Measurements from ENCODE around the gene LPP.

Gene LPP

DNA sequence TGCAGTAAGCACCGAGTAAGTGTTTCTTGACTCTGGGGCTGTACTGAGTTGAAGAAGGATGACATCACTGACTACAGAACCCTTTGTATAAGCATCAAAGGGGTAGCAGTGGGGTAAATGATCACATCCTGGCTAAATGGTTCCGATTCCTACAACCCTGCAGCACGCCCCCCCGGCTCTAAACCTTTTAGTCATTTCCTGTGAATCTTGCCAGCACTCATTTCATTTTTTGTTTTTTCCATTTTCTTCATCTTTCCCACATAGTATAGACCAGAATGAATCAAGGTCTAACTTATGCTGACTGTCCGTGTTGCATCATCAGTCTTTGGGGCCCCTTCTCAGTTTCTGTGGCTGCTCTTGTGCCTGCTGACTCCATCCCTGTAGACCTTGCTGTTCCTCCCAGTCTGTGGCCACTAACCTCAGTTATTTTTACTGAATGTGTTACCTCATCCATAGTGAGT, 634.7 kb downstream of the LPP start:
- no peaks in the 10 kb centered on the region for H3K9me2 ChIP-seq (ENCODE audit: low read depth, low read length)
- H3K4me2 ChIP-seq (ENCODE audit: low read length): peak overlapping the region; percentile 30; the same call in 1 of the 2 replicates
- no peaks in the 10 kb centered on the region for H3K27me3 ChIP-seq (ENCODE audit: insufficient read depth, low read length)
- no peaks in the 10 kb centered on the region for H3K9me3 ChIP-seq (ENCODE audit: low read length)
- peak overlapping the region; percentile 4 for H3K4me3 ChIP-seq (ENCODE audit: low read depth, low read length, poor library complexity, severe bottlenecking)
- H3K36me3 ChIP-seq (ENCODE audit: insufficient read depth, low read length): no peaks in the 10 kb centered on the region
- H3F3A ChIP-seq (ENCODE audit: insufficient read depth, low read length): no peaks in the 10 kb centered on the region
- H3K4me1 ChIP-seq (ENCODE audit: insufficient read depth, low read length, severe bottlenecking): peaks cover 59% of the 10 kb centered on the region
- H2AFZ ChIP-seq (ENCODE audit: low read length): no peak overlapping the region
- no peaks in the 10 kb centered on the region for H4K20me1 ChIP-seq (ENCODE audit: insufficient read depth, low read length)
- TF ChIP-seq, protein P1, sequence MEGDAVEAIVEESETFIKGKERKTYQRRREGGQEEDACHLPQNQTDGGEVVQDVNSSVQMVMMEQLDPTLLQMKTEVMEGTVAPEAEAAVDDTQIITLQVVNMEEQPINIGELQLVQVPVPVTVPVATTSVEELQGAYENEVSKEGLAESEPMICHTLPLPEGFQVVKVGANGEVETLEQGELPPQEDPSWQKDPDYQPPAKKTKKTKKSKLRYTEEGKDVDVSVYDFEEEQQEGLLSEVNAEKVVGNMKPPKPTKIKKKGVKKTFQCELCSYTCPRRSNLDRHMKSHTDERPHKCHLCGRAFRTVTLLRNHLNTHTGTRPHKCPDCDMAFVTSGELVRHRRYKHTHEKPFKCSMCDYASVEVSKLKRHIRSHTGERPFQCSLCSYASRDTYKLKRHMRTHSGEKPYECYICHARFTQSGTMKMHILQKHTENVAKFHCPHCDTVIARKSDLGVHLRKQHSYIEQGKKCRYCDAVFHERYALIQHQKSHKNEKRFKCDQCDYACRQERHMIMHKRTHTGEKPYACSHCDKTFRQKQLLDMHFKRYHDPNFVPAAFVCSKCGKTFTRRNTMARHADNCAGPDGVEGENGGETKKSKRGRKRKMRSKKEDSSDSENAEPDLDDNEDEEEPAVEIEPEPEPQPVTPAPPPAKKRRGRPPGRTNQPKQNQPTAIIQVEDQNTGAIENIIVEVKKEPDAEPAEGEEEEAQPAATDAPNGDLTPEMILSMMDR (IDR thresholded peaks at IDR 0.05; ENCODE audit: low read length): no peak
- TF ChIP-seq EZH2 (IDR thresholded peaks at IDR 0.05; ENCODE audit: borderline replicate concordance, low read length): no peak
- peak overlapping the region; percentile 61 for H3K27ac ChIP-seq (ENCODE audit: low read depth, low read length, poor library complexity, severe bottlenecking)
- no peaks in the 10 kb centered on the region for H3K79me2 ChIP-seq (ENCODE audit: insufficient read depth, low read length)
- peak overlapping the region; percentile 10; the same call in 1 of the 2 replicates for H3K9ac ChIP-seq (ENCODE audit: low read length)

DNA sequence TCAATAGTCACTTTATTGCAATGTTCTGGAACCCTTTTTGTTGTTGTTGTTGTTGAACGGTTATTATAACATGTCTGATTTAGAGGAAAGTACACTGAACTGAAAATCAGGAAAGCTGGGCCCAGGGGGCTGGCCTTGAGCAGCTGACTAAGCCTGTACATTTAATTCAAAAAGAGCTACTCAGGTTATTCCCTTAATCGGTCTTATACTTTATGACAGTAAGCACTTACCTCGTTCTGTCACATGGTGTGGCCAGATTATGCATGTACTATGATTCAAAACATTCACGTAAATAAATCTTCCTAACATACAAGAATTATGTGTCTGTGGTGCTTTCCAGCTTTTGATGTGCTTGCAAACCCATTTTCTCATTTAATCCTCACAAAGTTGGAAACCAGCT, 635.3 kb downstream of the LPP start:
- Histone ChIP-seq H3K79me2 (ENCODE audit: insufficient read depth, low read length) (no peaks in the 10 kb centered on the region), H3K4me3 (ENCODE audit: low read depth, low read length, poor library complexity, severe bottlenecking) (peak overlapping the region; percentile 4), H3K9me2 (ENCODE audit: low read depth, low read length) (no peaks in the 10 kb centered on the region), H3K4me2 (ENCODE audit: low read length) (peak overlapping the region; percentile 30), H2AFZ (ENCODE audit: low read length) (no peak overlapping the region), H3K9me3 (ENCODE audit: low read length) (no peaks in the 10 kb centered on the region), H3K27ac (ENCODE audit: low read depth, low read length, poor library complexity, severe bottlenecking) (peak overlapping the region; percentile 61), H3K27me3 (ENCODE audit: insufficient read depth, low read length) (no peaks in the 10 kb centered on the region), H3K9ac (ENCODE audit: low read length) (peak overlapping the region; percentile 10), H3F3A (ENCODE audit: insufficient read depth, low read length) (no peaks in the 10 kb centered on the region), H4K20me1 (ENCODE audit: insufficient read depth, low read length) (no peaks in the 10 kb centered on the region), H3K4me1 (ENCODE audit: insufficient read depth, low read length, severe bottlenecking) (peaks cover 62% of the 10 kb centered on the region), H3K36me3 (ENCODE audit: insufficient read depth, low read length) (no peaks in the 10 kb centered on the region)
- TF ChIP-seq, protein P1 (IDR thresholded peaks at IDR 0.05; ENCODE audit: low read length): no peak
- no peak for TF ChIP-seq EZH2 (IDR thresholded peaks at IDR 0.05; ENCODE audit: borderline replicate concordance, low read length)

GRCh38 chr3:188791311-188791710, 637.4 kb downstream of the LPP start:
- peak overlapping the region; percentile 62; the same call in 1 of the 2 replicates for H3K4me2 ChIP-seq (ENCODE audit: low read length)
- no peak for TF ChIP-seq EZH2 (IDR thresholded peaks at IDR 0.05; ENCODE audit: borderline replicate concordance, low read length)
- TF ChIP-seq, protein P1 (IDR thresholded peaks at IDR 0.05; ENCODE audit: low read length): no peak

More at GRCh38 chr3:188791311-188791710, 637.4 kb downstream of the LPP start:
- H4K20me1 ChIP-seq (ENCODE audit: insufficient read depth, low read length): no peaks in the 10 kb centered on the region
- peak overlapping the region; percentile 77 for H3K27ac ChIP-seq (ENCODE audit: low read depth, low read length, poor library complexity, severe bottlenecking)
- no peaks in the 10 kb centered on the region for H3K79me2 ChIP-seq (ENCODE audit: insufficient read depth, low read length)
- H3K36me3 ChIP-seq (ENCODE audit: insufficient read depth, low read length): no peaks in the 10 kb centered on the region
- no peaks in the 10 kb centered on the region for H3K9me2 ChIP-seq (ENCODE audit: low read depth, low read length)
- H3K9me3 ChIP-seq (ENCODE audit: low read length): no peaks in the 10 kb centered on the region
- H3K4me3 ChIP-seq (ENCODE audit: low read depth, low read length, poor library complexity, severe bottlenecking): no peak overlapping the region
- H3F3A ChIP-seq (ENCODE audit: insufficient read depth, low read length): no peaks in the 10 kb centered on the region
- no peaks in the 10 kb centered on the region for H3K27me3 ChIP-seq (ENCODE audit: insufficient read depth, low read length)
- no peak overlapping the region for H2AFZ ChIP-seq (ENCODE audit: low read length)
- H3K4me1 ChIP-seq (ENCODE audit: insufficient read depth, low read length, severe bottlenecking): peaks cover 74% of the 10 kb centered on the region
- no peak overlapping the region; the same call in 1 of the 2 replicates for H3K9ac ChIP-seq (ENCODE audit: low read length)
